Measurements from ENCODE around the gene SND1. TPM values are rescaled to one million over a fixed set of nuclear protein-coding genes. Genes with fewer than 3 reads are reported as not detected.

The SND1 gene
- polyA plus RNA-seq, 1 donor, result 144 TPM

DNA sequence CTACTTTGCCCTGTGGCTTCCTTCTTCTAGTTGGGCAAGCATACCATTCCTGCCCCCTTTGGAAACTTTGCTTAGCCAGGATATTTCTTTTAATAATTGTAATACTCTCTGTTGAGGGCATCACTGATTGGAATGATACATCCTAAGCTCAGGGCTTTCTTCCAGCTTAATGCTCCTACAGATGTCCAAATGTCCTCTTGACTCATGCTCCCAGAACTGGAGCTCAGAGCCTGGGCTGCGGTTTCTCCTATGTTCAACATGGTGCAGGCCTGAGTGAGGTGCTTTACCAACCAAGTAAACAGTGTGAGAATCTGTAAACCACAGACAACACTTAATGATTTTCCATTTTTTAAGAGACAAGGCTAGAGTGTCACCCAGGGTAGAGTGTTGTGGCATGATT lies 270.7 kb downstream of the SND1 start:
- Histone ChIP-seq H3K36me3 (ENCODE audit: control insufficient read depth, insufficient read depth, low read length) (no peaks in the 10 kb centered on the region), H3K27ac (ENCODE audit: low read length) (no peak overlapping the region), H3K4me1 (ENCODE audit: control insufficient read depth, insufficient read depth, low read length) (peaks cover 9% of the 10 kb centered on the region), H3K27me3 (ENCODE audit: control insufficient read depth, insufficient read depth, low read length) (no peaks in the 10 kb centered on the region), H3K9me3 (ENCODE audit: control insufficient read depth, low read depth, low read length) (no peaks in the 10 kb centered on the region), H3K4me3 (ENCODE audit: low read length) (no peak overlapping the region)
- no CpG with 5 or more reads among the region's 1 CpG for WGBS (ENCODE audit: insufficient coverage, low lambda C conversion rate)
- DNase-seq, result no peak

DNA sequence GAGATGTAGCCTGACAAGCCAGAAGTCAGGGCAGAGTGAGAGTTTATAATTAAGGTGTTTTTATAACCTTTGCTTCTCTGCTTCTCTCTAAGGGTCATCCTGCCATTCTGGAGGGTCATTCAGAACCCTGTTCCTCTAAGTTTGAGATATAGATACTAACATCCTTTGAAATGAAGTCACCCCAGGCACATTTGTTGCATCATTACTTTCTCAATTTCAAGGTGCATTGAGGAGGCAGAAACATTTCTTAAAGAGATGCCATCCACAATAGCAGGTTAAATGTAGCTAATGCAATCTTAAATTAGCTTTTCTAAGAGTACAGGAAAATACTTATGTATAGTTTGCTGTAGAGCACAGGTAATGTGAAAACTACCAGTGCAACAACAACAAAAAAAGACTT lies 272.9 kb downstream of the SND1 start:
- Histone ChIP-seq H3K27me3 (ENCODE audit: control insufficient read depth, insufficient read depth, low read length) (no peaks in the 10 kb centered on the region), H3K9me3 (ENCODE audit: control insufficient read depth, low read depth, low read length) (no peaks in the 10 kb centered on the region), H3K27ac (ENCODE audit: low read length) (no peak overlapping the region), H3K36me3 (ENCODE audit: control insufficient read depth, insufficient read depth, low read length) (peaks cover 8% of the 10 kb centered on the region), H3K4me1 (ENCODE audit: control insufficient read depth, insufficient read depth, low read length) (peaks cover 10% of the 10 kb centered on the region), H3K4me3 (ENCODE audit: low read length) (no peak overlapping the region)
- no peak for DNase-seq

DNA sequence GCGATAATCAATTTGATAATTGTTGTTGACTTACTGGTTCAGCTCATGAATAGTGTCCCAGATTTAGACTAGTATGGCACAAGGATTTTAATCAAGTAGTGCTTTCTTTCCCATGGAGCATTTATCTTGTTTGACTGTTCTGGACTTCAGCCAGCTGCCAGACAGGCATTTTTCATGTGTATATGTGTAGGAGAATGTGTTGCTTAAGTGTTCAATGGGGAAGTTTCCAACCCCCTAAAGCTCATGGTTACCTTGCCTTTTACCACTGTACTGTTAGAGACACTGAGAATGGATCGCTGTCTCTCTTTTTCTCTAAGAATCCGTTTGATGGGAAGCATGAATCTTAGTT lies 275.3 kb downstream of the SND1 start:
- Histone ChIP-seq H3K36me3 (ENCODE audit: control insufficient read depth, insufficient read depth, low read length) (peaks cover 12% of the 10 kb centered on the region), H3K4me1 (ENCODE audit: control insufficient read depth, insufficient read depth, low read length) (peaks cover 16% of the 10 kb centered on the region), H3K27me3 (ENCODE audit: control insufficient read depth, insufficient read depth, low read length) (no peaks in the 10 kb centered on the region), H3K4me3 (ENCODE audit: low read length) (no peak overlapping the region), H3K9me3 (ENCODE audit: control insufficient read depth, low read depth, low read length) (no peaks in the 10 kb centered on the region), H3K27ac (ENCODE audit: low read length) (no peak overlapping the region)
- no CpG with 5 or more reads among the region's 3 CpGs for WGBS (ENCODE audit: insufficient coverage, low lambda C conversion rate)
- peak in 1 of 2 donors; percentile 46 for DNase-seq

DNA sequence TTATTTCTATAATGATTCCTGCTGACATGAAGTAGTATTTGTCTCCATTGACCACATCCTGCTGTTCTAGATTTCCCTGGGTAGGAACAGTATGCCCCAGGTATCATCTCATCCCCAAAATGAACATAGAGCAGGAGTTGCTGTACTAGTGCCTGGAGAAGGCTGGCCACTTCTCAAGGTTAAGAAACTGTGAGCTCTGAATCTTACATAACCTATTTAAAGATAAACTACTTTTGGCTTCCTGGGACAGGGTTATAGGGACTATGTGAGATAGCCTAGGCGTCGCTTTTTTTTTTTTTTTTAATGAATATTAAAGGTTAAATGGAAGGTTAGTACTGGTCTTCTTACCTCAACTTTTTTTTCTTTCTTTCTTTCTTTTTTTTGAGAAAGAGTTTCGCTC lies 276.2 kb downstream of the SND1 start:
- Histone ChIP-seq H3K4me1 (ENCODE audit: control insufficient read depth, insufficient read depth, low read length) (peaks cover 16% of the 10 kb centered on the region), H3K27ac (ENCODE audit: low read length) (no peak overlapping the region), H3K36me3 (ENCODE audit: control insufficient read depth, insufficient read depth, low read length) (peaks cover 12% of the 10 kb centered on the region), H3K9me3 (ENCODE audit: control insufficient read depth, low read depth, low read length) (no peaks in the 10 kb centered on the region), H3K27me3 (ENCODE audit: control insufficient read depth, insufficient read depth, low read length) (no peaks in the 10 kb centered on the region), H3K4me3 (ENCODE audit: low read length) (no peak overlapping the region)
- 92% methylated on average over 2 of the region's 3 CpGs for WGBS (ENCODE audit: insufficient coverage, low lambda C conversion rate)
- no peak for DNase-seq

DNA sequence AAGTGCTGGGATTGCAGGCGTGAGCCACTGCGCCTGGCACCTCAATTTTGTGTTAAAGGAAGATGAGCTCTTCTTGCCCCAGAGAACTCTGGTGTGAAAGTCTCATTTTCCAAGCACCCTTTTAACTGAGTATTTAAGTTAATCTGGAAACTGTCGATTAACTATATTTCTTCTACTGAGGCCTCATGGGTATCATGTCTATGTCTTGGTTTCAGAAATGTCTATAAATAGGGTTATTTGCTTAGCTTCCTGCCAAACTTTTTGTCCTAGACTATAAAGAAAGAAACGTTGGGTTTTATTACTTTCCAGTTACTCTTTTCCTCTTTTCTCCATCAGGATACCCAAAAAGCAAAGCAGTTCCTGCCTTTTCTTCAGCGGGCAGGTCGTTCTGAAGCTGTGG lies 276.9 kb downstream of the SND1 start:
- Histone ChIP-seq H3K4me3 (ENCODE audit: low read length) (no peak overlapping the region), H3K27ac (ENCODE audit: low read length) (no peak overlapping the region), H3K4me1 (ENCODE audit: control insufficient read depth, insufficient read depth, low read length) (peaks cover 16% of the 10 kb centered on the region), H3K9me3 (ENCODE audit: control insufficient read depth, low read depth, low read length) (no peaks in the 10 kb centered on the region), H3K36me3 (ENCODE audit: control insufficient read depth, insufficient read depth, low read length) (peaks cover 12% of the 10 kb centered on the region), H3K27me3 (ENCODE audit: control insufficient read depth, insufficient read depth, low read length) (no peaks in the 10 kb centered on the region)
- 100% methylated on average over 1 of the region's 6 CpGs for WGBS (ENCODE audit: insufficient coverage, low lambda C conversion rate)
- DNase-seq, result no peak

DNA sequence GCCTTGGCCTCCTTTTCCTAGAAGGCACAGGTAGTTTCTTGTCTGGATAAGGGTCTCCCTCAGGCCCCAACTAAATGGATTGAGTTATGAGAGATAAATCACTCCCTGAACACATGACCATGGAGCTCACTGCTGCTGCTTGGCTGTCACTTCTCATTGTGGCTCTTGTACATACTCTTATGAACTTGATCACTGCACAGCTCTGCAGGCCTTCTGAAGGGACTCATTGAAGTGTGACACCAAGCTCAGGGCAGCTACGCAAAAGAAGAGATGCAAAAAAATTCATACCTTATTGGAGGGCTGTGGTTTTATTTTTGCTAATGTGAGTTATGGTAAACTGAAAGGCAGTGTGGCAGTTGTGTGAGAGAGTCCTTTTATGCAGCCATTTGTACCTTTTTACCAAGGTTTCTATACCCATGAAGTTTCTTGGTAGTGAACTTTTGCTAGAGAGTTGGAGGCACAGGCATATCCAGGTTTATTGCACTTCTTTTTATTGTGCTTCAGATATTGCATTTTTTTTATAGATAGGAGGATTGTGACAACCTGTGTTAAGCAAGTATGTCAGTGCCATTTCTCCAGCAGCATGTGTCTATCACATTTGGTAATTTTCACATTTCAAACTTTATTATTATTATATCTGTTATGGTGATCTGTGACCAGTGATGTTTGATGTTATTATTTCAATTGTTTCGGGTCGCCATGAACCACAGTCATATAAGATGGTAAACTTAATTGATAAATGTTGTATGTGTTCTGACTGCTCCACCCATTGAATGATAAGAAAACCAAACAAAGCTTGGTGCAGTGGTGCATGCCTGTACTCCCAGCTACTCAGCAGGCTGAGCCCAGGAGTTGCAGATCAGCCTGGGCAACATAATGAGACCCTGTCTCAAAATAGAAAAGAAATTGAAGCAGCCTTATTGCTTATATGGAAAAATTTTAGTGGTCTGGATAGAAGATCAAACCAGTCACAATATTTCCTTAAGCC lies 278.6 kb downstream of the SND1 start:
- H3K9me3 ChIP-seq (ENCODE audit: control insufficient read depth, low read depth, low read length), result no peaks in the 10 kb centered on the region
- no peak overlapping the region for H3K4me3 ChIP-seq (ENCODE audit: low read length)
- H3K4me1 ChIP-seq (ENCODE audit: control insufficient read depth, insufficient read depth, low read length), result peaks cover 16% of the 10 kb centered on the region
- DNase-seq, result peak in 1 of 2 donors; percentile 50
- no peaks in the 10 kb centered on the region for H3K27me3 ChIP-seq (ENCODE audit: control insufficient read depth, insufficient read depth, low read length)
- H3K27ac ChIP-seq (ENCODE audit: low read length), result no peak overlapping the region
- peaks cover 12% of the 10 kb centered on the region for H3K36me3 ChIP-seq (ENCODE audit: control insufficient read depth, insufficient read depth, low read length)
- WGBS (ENCODE audit: insufficient coverage, low lambda C conversion rate), result no CpG with 5 or more reads among the region's 3 CpGs

DNA sequence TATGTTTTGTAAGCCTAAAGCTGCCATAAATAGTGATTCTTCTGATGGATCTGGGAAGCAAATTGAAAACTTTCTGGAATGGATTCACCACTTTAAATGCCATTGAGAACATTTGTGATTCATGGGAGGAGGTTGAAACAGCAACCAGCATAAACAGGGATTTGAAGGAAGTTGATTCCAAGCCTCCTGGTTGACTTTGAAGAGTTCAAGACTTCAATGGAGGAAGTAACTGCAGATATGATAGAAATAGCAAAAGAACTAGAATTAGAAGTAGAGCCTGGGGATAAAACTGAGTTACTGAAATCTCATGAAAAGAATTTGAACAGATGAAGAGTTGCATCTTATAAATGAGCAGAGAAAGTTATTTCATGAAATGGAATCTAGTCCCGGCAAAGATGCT lies 280.1 kb downstream of the SND1 start:
- Histone ChIP-seq H3K27ac (ENCODE audit: low read length) (no peak overlapping the region), H3K9me3 (ENCODE audit: control insufficient read depth, low read depth, low read length) (no peaks in the 10 kb centered on the region), H3K36me3 (ENCODE audit: control insufficient read depth, insufficient read depth, low read length) (peaks cover 14% of the 10 kb centered on the region), H3K4me3 (ENCODE audit: low read length) (no peak overlapping the region), H3K4me1 (ENCODE audit: control insufficient read depth, insufficient read depth, low read length) (peaks cover 13% of the 10 kb centered on the region), H3K27me3 (ENCODE audit: control insufficient read depth, insufficient read depth, low read length) (no peaks in the 10 kb centered on the region)
- DNase-seq, result no peak
- 100% methylated on average over 1 of the region's 1 CpG for WGBS (ENCODE audit: insufficient coverage, low lambda C conversion rate)

DNA sequence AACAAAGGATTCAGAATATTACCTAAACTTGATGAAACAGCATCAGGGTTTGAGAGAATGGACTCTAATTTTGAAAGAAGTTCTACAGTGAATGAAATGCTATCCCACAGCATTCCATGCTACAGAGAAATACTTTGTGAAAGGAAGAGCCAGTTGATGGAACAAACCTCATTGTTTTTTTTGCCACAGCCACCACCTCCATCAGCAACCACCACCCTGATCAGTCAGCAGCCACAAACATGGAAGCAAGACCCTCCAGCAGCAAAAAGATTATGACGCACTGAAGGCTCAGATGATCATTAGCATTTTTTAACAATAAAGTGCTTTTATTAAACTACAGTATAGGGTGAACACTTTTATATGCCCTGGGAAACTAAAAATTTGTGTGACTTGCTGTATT lies 280.5 kb downstream of the SND1 start:
- DNase-seq, result no peak
- WGBS (ENCODE audit: insufficient coverage, low lambda C conversion rate), result 100% methylated on average over 1 of the region's 1 CpG
- Histone ChIP-seq H3K36me3 (ENCODE audit: control insufficient read depth, insufficient read depth, low read length) (peaks cover 14% of the 10 kb centered on the region), H3K4me3 (ENCODE audit: low read length) (no peak overlapping the region), H3K9me3 (ENCODE audit: control insufficient read depth, low read depth, low read length) (no peaks in the 10 kb centered on the region), H3K4me1 (ENCODE audit: control insufficient read depth, insufficient read depth, low read length) (peaks cover 9% of the 10 kb centered on the region), H3K27me3 (ENCODE audit: control insufficient read depth, insufficient read depth, low read length) (no peaks in the 10 kb centered on the region), H3K27ac (ENCODE audit: low read length) (no peak overlapping the region)

DNA sequence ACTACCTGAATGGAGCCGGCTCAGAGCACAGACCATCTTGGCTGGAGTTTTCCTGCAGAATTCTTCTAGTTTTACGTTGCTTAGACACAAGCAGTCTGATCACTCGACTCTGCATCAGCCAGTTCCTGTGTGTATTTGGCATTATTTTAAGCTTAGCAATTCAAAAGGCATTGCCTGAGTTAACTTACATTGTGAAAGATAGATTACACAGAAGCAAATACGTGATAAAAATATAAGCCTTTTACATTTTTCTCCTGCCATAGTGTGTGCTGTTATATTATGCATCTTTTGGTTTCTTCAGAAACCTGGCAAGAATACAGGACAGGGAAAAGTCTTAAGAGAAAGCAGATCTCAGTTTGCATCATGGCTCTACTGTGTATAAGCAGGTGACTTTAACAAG lies 281.2 kb downstream of the SND1 start:
- H3K4me1 ChIP-seq (ENCODE audit: control insufficient read depth, insufficient read depth, low read length), result peaks cover 6% of the 10 kb centered on the region
- H3K27me3 ChIP-seq (ENCODE audit: control insufficient read depth, insufficient read depth, low read length), result no peaks in the 10 kb centered on the region
- no peaks in the 10 kb centered on the region for H3K9me3 ChIP-seq (ENCODE audit: control insufficient read depth, low read depth, low read length)
- DNase-seq, result no peak
- H3K36me3 ChIP-seq (ENCODE audit: control insufficient read depth, insufficient read depth, low read length), result peaks cover 14% of the 10 kb centered on the region
- no peak overlapping the region for H3K27ac ChIP-seq (ENCODE audit: low read length)
- WGBS (ENCODE audit: insufficient coverage, low lambda C conversion rate), result 83% methylated on average over 4 of the region's 4 CpGs
- no peak overlapping the region for H3K4me3 ChIP-seq (ENCODE audit: low read length)

DNA sequence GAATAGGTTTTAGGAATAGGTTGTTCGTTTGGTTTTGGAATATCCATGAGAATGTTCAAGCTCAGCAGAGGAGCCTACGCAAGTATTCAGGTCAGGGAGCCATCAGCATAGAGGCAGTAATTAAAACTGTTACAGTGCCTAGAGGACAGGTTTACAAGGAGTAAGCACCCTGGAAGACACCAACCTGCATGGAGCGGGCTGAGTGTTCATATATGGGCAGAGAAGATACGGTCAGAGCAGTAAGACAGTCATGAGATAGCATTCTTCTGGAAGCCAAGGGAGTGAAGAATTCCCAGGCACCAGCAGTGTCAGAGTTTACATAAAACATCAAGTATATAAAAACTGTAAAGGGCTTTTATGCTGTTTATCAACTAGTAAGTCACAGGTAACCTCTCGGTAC lies 282.7 kb downstream of the SND1 start:
- no peaks in the 10 kb centered on the region for H3K9me3 ChIP-seq (ENCODE audit: control insufficient read depth, low read depth, low read length)
- H3K27me3 ChIP-seq (ENCODE audit: control insufficient read depth, insufficient read depth, low read length), result no peaks in the 10 kb centered on the region
- H3K27ac ChIP-seq (ENCODE audit: low read length), result no peak overlapping the region
- H3K4me3 ChIP-seq (ENCODE audit: low read length), result no peak overlapping the region
- H3K4me1 ChIP-seq (ENCODE audit: control insufficient read depth, insufficient read depth, low read length), result peaks cover 6% of the 10 kb centered on the region
- 92% methylated on average over 2 of the region's 5 CpGs for WGBS (ENCODE audit: insufficient coverage, low lambda C conversion rate)
- peaks cover 10% of the 10 kb centered on the region for H3K36me3 ChIP-seq (ENCODE audit: control insufficient read depth, insufficient read depth, low read length)
- DNase-seq, result no peak

DNA sequence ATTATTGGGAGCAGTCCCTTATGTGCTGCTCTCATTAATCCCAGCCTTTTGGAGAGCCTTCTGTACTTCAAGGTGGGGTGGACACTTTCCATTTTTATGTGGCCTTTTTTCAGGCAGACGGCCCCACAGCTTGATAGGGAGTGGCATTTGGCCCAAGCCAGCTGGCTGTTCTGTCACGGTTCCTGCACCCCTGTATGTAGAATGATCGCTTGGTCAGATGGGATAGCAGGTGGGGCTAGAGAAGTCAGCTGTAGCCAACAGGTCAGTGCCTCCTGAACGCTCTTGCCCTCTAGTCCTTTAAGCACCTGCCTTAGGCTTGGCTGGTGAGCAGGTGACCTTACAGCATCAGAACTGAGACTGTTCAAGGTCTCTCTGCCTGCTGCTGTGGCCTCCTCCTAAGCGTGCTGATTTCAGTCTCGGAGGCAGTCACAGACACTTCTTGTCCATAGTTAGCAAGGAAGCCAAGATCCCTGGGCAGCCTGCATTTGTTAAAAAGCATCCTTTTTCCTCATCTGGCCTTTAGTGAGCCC lies 283.9 kb downstream of the SND1 start:
- no peaks in the 10 kb centered on the region for H3K27me3 ChIP-seq (ENCODE audit: control insufficient read depth, insufficient read depth, low read length)
- no peak for DNase-seq
- peaks cover 7% of the 10 kb centered on the region for H3K36me3 ChIP-seq (ENCODE audit: control insufficient read depth, insufficient read depth, low read length)
- no peak overlapping the region for H3K27ac ChIP-seq (ENCODE audit: low read length)
- no peaks in the 10 kb centered on the region for H3K9me3 ChIP-seq (ENCODE audit: control insufficient read depth, low read depth, low read length)
- H3K4me1 ChIP-seq (ENCODE audit: control insufficient read depth, insufficient read depth, low read length), result no peaks in the 10 kb centered on the region
- WGBS (ENCODE audit: insufficient coverage, low lambda C conversion rate), result no CpG with 5 or more reads among the region's 6 CpGs
- no peak overlapping the region for H3K4me3 ChIP-seq (ENCODE audit: low read length)

All from large intestine (tissue), 3 donors.